Stimulated activated CD4-positive, alpha-beta T cell treated with anti-CD3 and anti-CD28 coated beads, TNF-alpha, amount 100 ng/mL, for 48 hours (primary cell): Measurements from ENCODE around the gene SHCBP1L.

ENCODE experiments used
- DNase-seq, 3 donors: peaks; one replicate each; pipeline ENCODE4 v3.0.0-alpha.2; 2020; ENCODE audit warnings: low read depth in 3 of 3

Gene SHCBP1L

DNA sequence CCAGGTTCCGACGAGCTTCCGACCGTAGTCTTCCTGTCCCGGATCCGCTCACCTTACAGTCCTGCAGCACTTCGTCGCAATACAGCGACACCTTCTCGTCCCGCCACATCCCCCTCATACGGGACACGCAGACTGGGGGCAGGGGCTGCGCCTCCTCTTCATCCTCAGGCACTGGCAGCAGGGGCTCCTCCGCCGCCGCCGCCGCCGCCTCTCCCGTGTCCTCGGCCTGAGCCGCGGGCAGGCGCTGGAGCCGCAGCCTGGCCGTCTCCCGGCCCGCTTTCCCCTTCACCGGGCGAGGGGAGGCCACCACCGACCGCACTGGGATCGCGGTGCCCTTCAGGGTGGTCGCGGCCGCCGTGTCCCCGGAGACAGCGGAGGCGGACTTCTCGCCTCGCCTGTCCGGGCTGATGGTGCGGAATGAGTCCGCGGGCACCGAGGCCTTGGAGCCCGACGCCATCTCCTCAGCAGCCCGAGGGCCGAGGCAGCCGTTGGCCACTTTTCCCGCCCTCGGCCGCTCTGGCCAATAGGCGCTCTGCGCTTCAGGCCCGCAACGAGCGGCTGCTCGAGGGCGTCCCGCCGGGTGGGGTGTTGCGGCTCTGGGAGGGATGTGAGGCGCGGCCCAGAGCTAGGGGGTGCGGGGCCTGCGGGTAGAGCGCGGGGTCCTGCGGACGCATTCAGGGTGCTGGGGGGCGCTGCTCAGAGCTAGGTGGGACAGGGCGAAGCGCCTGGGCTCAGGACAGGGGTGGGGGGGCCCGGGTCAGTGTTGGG is at the start of gene SHCBP1L:
Gene SHCBP1L (minus strand): TSS at position 490 of the 768 bp plus-strand sequence. CDS start 33 bp downstream, at position 457.
- no peak for DNase-seq

GRCh38 chr1:183002267-183002666 is 49.3 kb upstream of the SHCBP1L start:
- no peak for DNase-seq

- no peak for DNase-seq
These were observed 47.4 kb upstream of the SHCBP1L start for GRCh38 chr1:183000167-183000962.

- DNase-seq = no peak
These were observed 45.5 kb upstream of the SHCBP1L start for GRCh38 chr1:182998482-182998881.

GRCh38 chr1:182996816-182997215 is 43.9 kb upstream of the SHCBP1L start:
- DNase-seq = no peak

GRCh38 chr1:182995894-182996293 is 42.9 kb upstream of the SHCBP1L start:
- no peak for DNase-seq

GRCh38 chr1:182993746-182994145 is 40.8 kb upstream of the SHCBP1L start:
- no peak for DNase-seq

DNA sequence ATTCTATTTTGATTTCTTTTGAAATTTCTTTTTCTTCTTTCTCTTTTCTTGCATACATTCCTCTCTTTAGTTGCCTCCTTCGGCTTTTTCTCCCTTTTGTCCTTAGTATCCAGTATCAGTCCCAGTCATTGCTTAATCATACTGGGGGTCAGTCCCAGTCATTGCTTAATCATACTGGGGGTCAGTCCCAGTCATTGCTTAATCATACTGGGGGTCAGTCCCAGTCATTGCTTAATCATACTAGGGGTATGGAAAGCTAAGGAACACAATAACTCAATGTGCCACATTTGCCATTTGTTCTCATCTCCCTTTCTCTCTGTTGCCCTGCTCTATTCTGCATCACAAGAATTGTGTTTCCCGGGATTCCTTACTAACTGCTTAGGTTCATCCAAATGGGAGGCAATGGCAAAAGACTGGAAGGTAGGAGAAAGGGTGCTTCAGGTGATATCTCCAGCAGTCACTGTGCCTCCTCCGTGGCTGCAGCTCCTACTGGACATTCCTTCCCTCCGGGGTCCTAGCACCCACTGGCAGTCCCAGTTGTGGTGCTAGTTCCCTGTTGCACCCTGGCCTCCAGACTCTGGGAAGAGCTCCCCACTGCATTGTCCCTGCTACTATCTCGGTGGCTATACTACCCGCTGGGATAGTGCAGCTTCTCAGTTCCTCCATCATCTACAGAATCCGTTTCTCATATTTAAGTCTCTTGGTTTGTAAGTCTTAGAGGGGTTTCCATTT is 37.6 kb upstream of the SHCBP1L start:
- DNase-seq = no peak

- no peak for DNase-seq
These were observed 32.9 kb upstream of the SHCBP1L start for GRCh38 chr1:182985876-182986275.

DNA sequence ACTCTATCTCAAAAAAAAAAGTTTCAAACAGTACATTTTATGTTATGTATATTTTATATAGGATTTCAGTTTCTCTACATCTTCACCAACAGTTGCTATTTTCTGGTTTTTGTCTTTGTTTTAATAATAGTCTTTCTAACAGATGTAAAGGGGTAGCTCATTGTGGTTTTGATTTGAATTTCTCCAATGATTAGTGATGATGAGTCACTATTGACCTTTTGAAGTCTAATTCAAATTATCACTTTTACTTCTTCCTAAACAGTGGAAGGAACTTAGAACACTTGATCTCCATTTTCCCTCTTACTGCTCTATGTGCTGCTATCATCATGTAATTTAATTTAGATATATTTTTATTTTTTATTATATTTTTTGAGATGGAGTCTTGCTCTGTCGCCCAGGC is 31.7 kb upstream of the SHCBP1L start:
- no peak for DNase-seq

GRCh38 chr1:182984138-182984537 is 31.2 kb upstream of the SHCBP1L start:
- no peak for DNase-seq

DNA sequence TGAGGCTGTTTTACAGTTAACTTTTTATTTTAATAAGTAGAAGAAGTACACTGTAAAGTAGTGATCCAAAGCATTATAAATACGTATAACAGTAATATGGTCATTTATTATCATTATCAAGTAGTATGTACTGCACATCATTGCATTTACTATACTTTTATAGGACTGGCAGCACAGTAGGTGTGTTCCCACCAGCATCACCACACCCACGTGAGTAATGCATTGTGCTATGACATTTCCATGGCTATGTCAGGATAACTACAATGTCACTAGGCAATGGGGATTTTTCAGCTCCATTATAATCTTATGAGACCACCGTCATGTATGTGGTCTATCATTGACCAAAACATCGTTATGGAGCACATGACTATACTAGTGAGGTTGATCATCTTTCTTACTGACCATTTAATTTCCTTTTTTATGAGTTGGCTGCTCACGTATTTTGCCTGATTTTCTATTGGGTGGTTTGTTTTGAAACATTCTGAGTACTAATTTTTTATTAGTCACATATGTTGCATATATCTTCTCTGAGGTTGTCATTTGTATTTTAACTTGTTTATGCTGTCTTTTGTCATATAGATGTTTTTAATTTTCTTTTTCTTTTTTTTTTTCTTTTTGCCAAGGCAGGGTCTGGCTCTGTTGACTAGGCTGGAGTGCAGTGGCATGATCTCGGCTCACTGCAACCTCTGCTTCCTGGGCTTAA is 25.3 kb upstream of the SHCBP1L start:
- DNase-seq = no peak

- no peak for DNase-seq
These were observed 24.5 kb upstream of the SHCBP1L start for GRCh38 chr1:182977480-182977879.

DNA sequence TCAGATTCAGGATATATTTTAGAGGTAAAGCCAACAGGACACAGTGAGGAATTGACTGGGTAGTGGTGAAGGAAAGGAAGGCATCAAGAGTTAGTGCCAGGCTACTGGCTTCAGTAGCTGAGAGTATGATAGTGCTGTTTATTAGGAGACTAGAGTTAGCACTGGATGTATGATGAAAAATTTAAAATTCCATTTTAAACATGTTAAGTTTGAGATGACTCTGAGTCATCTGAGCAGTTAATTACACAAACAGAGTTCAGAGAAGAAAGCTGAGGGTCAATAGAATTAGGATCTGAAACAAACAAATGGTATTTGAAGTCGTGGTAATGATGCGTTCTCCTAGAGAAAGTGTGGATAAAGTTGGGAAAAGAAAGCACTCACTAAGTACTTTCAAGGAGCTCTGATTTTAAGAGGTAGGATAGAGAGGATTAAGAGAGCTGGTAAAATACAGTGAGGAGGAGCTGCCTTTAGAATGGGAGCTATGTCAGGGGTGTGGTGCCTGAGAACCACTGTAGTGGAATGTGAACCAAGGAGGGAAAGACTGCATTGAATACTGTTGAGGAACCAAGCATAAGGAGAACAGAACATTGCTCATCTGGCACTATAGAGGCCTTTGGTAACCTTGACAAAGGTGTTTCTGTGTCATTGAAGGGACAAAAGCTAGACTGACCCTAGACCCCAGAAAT is 21.7 kb upstream of the SHCBP1L start:
- no peak for DNase-seq

DNA sequence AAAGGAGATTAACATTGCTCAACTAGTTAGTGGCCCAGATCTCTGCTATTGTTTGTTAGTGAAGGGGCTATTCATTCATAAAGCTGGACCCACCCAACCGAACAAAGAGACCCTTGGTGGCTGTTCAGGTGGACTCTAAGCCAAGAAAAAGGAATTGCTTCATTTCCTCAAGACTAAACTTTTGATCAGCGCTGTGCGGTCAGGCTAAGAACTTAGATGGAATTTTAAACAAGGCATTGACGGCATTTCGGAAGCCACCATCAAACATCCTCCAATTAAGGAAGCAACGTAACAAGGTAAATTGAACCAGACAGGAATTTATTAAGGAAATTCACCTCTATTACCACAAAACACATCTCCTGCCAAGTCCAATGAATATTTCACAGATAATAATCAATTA is 19.9 kb upstream of the SHCBP1L start:
- no peak for DNase-seq

- DNase-seq = no peak
These were observed 19.3 kb upstream of the SHCBP1L start for GRCh38 chr1:182972231-182972630.

GRCh38 chr1:182971219-182971618 is 18.3 kb upstream of the SHCBP1L start:
- no peak for DNase-seq

DNA sequence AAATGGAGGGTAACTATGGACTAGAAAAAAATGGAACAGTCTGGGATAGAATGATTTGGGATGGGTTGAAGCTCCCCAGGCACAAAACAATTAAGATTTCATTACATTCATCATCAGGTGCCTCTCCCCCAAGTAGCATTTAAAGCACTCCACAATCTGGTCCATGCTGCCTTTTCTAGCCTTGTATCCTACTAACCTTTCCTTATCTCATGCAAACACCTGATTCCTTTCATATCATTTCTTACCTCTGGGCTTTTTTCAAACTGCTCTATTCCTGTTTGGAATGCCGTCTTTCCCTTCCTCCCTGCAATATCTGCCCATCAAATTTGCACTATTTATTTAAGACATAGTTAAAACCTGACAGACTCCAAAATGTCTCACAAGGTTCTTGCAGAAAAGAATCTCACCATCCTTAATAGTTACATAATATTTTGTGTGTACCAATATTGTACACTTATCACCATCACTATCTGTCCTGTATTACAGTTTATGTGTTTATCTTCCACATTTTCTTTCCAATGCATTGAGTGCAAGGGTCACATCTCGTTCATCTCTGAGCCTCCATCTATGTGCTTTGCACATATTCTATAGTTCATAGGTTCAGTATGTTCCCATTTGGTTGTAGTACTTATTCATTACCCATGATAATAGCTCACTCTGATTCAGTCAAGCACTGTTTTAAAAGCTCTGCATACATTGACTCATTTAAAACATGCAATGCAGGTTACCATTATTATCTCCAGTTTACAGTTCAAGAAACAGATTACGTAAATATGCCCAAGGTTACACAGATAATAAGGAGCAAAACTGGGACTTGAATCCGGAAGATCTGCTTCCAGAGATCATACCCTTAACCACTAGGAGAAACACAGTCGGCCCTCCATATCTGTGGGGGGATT is 16.1 kb upstream of the SHCBP1L start:
- no peak for DNase-seq

- no peak for DNase-seq
These were observed 15.3 kb upstream of the SHCBP1L start for GRCh38 chr1:182968151-182968741.

DNA sequence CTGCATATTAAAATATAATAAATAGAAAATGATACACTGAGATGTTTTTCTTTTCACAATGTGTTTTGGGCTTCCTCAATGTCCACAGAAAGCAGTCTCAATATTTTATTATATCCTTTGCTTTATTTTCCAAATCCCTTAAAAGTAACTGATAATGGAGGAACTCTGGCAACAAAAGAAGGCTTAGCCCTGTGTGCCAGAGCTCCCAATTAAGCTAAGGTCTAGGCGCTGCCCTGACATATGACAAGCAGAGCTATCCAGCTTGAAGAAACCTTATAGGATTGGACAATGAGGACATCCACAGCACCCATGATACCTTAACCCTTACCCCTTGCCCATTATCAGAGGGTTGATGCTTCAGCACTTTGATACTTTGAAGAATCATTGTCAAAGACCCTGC is 12.9 kb upstream of the SHCBP1L start:
- no peak for DNase-seq
